C4-2B (cell line): Measurements from ENCODE around the gene CCDC88C.
A peak's percentile ranks its signal among the peaks of the same experiment; 100 is the strongest.

Source experiments
- H3K27ac ChIP-seq: fragments of 450-650 bp; 2 replicates; pipeline ENCODE4 v1.5.1; 2017
- ZFX ChIP-seq: fragments of 450-650 bp; IDR thresholded peaks from 2 replicates; pipeline ENCODE4 v1.6.1; 2017
- TF ChIP-seq, protein P1 (sequence below): fragments of 450-650 bp; conservative IDR thresholded peaks from 2 replicates; pipeline ENCODE4 v1.5.1; 2017; ENCODE audit warnings: mild to moderate bottlenecking

CCDC88C gene

DNA sequence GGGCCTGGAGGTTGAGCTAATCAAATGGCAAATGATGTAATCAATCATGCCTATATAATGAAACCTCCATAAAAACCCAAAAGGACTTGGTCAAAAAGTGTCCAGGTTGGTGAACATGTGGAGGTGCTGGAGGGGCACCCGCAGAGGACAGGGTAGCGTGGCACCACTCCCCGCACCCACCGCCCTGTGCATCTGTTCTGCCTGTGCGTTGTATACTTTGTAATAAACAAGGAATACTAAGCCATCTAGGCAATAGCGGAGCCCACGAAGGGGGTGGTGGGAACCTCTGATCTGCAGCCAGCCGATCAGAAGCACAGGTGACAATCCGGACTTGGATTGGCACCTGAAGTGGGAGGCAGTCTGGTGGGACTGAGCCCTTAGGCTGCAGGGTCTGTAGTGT, 97.4 kb downstream of the CCDC88C start:
- TF ChIP-seq, protein P1, sequence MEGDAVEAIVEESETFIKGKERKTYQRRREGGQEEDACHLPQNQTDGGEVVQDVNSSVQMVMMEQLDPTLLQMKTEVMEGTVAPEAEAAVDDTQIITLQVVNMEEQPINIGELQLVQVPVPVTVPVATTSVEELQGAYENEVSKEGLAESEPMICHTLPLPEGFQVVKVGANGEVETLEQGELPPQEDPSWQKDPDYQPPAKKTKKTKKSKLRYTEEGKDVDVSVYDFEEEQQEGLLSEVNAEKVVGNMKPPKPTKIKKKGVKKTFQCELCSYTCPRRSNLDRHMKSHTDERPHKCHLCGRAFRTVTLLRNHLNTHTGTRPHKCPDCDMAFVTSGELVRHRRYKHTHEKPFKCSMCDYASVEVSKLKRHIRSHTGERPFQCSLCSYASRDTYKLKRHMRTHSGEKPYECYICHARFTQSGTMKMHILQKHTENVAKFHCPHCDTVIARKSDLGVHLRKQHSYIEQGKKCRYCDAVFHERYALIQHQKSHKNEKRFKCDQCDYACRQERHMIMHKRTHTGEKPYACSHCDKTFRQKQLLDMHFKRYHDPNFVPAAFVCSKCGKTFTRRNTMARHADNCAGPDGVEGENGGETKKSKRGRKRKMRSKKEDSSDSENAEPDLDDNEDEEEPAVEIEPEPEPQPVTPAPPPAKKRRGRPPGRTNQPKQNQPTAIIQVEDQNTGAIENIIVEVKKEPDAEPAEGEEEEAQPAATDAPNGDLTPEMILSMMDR, result no peak
- no peak for TF ChIP-seq ZFX
- no peak overlapping the region for H3K27ac ChIP-seq

DNA sequence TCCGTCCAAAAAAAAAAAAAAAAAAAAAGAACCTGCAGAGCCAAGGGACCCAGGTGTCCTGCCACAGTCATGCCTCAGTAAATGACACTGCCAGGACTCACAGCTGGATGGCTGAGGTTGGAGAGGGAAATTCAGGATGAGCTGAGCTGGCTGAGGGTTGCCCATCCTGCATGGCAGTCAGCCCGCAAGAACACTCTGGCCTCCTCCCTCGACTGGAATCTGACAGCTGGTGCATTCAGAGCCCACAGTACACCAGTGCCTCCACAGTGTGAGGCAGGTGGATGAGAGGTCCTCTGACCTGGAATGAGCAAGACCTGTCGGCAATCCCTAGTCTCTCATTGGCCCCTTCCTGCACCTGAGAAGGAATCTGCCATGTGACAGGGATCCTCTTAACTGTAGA, 98.7 kb downstream of the CCDC88C start:
- no peak overlapping the region for H3K27ac ChIP-seq

DNA sequence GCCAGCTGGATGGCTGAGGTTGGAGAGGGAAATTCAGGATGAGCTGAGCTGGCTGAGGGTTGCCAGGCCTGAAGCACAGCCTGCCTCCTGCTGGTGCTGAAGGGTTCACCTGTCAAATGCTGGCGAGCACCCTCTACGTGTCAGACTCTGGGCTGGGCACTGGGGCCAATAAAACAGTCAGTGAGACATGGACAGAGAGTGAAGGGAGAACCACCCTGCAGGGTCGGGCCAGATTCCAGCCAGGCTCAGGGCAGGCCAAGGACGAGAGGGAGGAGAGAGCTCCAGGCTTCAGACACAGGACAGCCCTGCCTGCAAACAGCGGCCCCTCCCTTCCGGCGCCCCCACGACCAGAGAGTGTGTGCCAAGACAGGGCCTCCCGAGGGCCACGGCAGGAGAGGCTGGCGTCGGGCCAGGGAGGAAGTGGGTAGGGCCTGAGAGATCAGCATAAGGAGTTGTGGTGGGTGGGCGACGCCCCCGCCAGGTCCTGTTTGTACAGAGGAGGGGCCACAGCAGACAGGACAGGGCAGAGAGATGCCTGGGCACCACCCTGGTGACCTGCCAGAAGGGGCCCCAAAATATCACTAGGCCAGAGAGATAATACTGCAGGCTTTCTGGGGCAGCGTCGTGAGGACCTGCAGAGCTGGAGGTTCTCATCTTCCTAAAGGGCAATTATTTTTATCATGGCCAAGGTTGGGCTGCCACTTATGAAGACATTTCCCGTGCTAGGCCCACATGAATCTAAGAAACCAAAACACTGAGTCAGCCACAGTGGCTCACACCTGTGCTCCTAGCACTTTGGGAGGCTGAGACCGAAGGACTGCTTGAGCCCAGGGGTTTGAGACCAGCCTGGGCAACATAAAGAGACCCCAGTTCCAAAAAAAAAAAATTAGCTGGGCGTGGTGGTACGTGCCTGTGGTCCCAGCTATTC, 100.0 kb downstream of the CCDC88C start:
- no peak for TF ChIP-seq ZFX
- TF ChIP-seq, protein P1, result peak; percentile 69
- H3K27ac ChIP-seq, result peak overlapping the region; percentile 50

More for the DNA sequence above, 98.7 kb downstream of the CCDC88C start:
- TF ChIP-seq, protein P1, result no peak
- TF ChIP-seq ZFX, result no peak

DNA sequence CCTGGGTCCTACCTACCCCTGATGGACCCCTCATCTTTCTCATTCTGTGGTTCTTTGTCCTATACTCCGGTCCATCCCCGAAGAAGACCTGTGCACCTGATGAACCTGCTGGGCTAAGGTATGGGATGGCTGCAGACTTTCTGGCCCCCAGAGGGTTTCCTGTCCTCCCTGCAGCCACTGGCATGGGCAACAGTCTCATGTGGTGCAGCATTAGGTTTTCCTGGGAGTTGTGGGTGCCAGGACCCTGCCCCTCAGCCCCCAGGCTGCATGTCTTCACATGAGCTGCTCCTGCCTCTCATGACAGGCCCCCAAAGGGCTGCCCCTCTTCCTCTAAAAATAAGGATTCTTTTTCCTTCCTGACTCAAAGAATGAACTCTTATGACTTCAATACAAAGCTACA, 100.9 kb downstream of the CCDC88C start:
- H3K27ac ChIP-seq, result peak overlapping the region; percentile 50
- TF ChIP-seq, protein P1, result no peak
- no peak for TF ChIP-seq ZFX

DNA sequence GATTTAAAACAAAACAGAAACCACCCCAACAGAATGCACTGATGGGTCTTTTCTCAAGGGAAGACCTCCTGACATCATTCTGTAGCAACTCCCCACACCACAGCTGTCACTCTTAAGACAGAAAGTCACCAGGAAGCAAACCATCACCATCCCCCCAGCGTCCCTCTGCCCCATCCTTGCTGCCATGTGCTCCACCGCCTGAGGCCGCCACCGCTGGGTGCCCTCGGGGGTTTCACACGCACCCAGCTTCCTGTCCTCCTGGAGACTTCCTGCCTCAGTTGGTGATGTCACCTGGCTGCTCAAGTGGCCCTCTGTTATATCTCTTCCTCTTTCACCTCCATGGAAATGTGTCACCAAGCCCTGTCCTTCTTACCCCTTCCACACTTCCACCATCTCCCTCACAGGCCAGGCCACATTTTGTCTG, 101.8 kb downstream of the CCDC88C start:
- TF ChIP-seq, protein P1, result no peak
- no peak for TF ChIP-seq ZFX
- H3K27ac ChIP-seq, result no peak overlapping the region

DNA sequence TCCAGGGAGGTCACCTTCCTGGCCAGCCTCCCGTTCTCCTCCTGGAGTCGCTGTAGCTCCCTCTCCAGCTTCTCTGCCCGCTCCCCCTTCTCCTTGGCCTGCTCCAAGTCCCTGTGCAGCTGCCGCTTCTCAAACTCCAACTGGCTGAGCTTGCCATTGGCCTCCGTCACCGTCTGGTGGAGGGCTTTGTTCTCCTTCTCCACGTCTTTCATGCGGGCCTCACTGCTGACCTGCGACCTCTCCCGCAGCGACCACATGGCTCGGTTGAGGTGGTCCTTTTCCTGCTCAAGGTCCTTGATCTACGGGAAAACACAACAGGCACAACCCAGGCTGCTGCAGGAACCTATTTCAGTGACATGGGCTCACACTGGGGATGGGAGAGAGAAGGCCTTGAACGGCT, 103.8 kb downstream of the CCDC88C start:
- TF ChIP-seq, protein P1, result no peak
- no peak for TF ChIP-seq ZFX
- H3K27ac ChIP-seq, result no peak overlapping the region

DNA sequence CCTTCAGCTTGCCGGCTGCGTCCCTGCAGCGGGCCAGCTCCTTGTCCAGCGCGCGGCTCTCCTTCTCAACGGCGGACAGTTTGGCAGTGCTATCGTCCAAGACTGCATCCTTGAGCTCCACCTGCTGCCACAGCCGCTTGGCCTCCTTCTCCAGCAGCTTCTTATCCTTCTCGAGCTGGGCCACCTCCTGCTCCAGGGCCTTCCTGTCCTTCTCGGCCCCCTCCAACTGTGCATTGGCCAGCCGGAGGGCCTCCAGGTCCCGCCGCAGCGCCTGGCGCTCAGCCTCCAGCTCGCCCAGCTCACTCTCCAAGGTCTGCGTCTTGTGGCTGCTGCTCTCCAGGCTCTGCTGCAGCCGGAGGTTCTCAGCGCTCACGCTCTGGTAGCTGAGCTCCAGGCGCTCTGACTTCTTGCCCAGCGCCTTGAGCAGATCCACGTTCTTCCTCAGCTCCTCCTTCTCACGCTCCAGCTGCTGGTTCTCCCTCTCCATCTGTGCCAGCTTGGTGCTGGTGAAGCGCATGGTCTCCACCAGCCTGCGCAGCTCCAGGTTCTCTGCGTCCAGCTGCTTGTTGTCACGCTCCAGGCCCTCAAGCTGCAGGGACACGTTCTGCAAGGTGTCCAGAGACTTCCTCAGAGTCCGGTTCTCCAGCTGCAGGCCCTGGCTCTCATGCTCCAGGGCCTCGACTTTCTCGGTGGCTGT, 104.3 kb downstream of the CCDC88C start:
- H3K27ac ChIP-seq, result no peak overlapping the region

More for the DNA sequence above, 104.3 kb downstream of the CCDC88C start:
- TF ChIP-seq, protein P1, result no peak
- TF ChIP-seq ZFX, result no peak
